Lung microvascular endothelial cell (primary cell): ENCODE results near the gene PAPOLB. TPM values are rescaled to one million over a fixed set of nuclear protein-coding genes. Genes with fewer than 3 reads are reported as not detected.
A peak's percentile ranks its signal among the peaks of the same experiment; 100 is the strongest.

ENCODE experiments used
- DNase-seq, 2 donors: peaks; one replicate each; pipeline versions ENCODE4 v3.0.0 to v3.0.0-alpha.2; 2010; ENCODE audit warnings: low read depth in 2 of 2
- total RNA-seq: library from RNA; depleted of rRNA; stranded (reverse); fragments of >200 nt; gene quantifications from 2 replicates; pipeline ENCODE4 v1.2.1, GENCODE V29; 2014

The PAPOLB gene
- total RNA-seq, 1 donor from 2014 or later = under 0.01 TPM

- DNase-seq = peak in 1 of 2 donors; percentile 98
Observed at GRCh38 chr7:4842319-4843064, 19.3 kb downstream of the PAPOLB start.

- DNase-seq = no peak
Observed at GRCh38 chr7:4841836-4842235, 20.0 kb downstream of the PAPOLB start.

GRCh38 chr7:4841007-4841784 is 20.6 kb downstream of the PAPOLB start:
- DNase-seq = no peak

GRCh38 chr7:4840079-4840501 is 21.7 kb downstream of the PAPOLB start:
- no peak for DNase-seq

- DNase-seq = no peak
Observed at GRCh38 chr7:4838626-4839334, 23.1 kb downstream of the PAPOLB start.

- DNase-seq = peak in 1 of 2 donors; percentile 86
Observed at GRCh38 chr7:4837803-4838625, 23.8 kb downstream of the PAPOLB start.

- DNase-seq = peak in 1 of 2 donors; percentile 54
Observed at GRCh38 chr7:4837041-4837802, 24.6 kb downstream of the PAPOLB start.

GRCh38 chr7:4836206-4836661 is 25.6 kb downstream of the PAPOLB start:
- no peak for DNase-seq

GRCh38 chr7:4835398-4836205 is 26.2 kb downstream of the PAPOLB start:
- DNase-seq = peak in 1 of 2 donors; percentile 46

- no peak for DNase-seq
Observed at GRCh38 chr7:4834601-4835397, 27.0 kb downstream of the PAPOLB start.

GRCh38 chr7:4833691-4834600 is 27.9 kb downstream of the PAPOLB start:
- no peak for DNase-seq

GRCh38 chr7:4833176-4833575 is 28.7 kb downstream of the PAPOLB start:
- DNase-seq = no peak

GRCh38 chr7:4832711-4833110 is 29.1 kb downstream of the PAPOLB start:
- no peak for DNase-seq

- DNase-seq = peak in 1 of 2 donors; percentile 98
Observed at GRCh38 chr7:4831723-4832495, 29.9 kb downstream of the PAPOLB start.

GRCh38 chr7:4830176-4830575 is 31.7 kb downstream of the PAPOLB start:
- DNase-seq = peak; percentile 59 to 95

- peak in 1 of 2 donors; percentile 57 for DNase-seq
Observed at GRCh38 chr7:4828720-4829383, 33.0 kb downstream of the PAPOLB start.
